ENCODE data around the gene KAT7.

Gene KAT7

DNA sequence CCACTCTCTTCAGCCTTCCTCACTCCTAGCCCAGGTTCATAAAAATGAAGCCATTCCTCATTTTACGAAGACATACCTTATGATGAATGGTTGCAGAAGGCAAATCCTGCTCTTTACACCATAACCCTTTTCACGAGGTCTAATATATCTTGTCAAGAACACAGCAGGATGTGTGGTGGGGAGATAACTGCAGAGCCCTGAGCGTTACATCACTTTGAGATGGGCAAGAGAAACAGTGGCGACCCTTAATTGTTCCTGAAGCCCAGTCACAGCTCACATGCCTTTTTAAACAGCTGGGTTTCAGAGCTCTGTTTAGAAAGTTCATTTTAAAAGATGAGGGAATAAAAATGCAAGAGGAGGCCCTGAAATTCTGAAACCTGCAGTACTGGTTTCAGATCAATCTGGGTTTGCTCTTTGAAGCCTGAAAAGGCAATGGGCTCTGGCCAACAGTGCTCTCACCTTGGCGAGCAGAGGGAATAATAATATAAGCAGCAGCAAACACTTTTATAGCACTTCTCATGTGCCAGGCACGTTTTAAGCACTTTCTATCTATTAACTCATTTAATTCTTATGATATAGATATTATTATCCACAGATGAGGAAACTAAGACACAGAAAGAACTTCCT is 27.4 kb upstream of the KAT7 start:
- no peak for DNase-seq (ENCODE audit: low read depth in 2 of 2)

DNA sequence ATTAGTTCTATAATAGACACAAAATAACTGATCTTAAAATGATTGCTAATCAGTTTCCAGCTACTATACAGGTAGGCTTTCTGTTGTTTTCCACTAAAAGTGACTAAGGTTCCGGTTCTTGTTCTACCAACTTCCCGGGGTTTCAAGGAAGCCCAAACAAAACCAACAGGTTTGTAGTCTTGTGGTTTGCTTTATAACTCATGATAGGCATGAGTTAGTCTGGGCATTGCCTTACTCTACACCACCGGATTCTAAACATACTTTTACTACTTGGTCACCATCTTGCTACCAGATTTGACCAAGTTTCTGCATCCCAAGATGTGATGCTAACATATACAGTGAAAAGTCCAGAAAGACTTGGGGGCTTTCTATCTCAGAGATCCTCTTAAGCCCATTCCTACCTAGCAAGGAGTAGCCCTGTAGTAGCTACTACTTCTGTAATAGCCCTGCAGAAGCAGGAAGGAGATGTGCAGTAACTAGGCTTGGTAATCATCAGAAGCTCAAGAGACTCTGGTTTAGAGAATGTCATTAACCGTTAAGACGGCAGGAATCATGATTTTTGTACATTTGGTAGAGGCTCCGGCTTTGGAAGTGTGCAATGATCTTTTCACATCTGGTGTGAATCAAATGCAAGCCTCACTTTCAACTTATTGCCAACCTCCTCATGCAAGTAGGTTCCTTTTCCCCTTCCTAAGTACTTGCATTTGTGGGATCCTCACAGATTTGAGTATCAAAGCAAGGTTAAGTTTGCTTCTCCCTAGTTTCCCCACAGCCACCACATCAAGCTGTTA is 26.1 kb upstream of the KAT7 start:
- no peak for DNase-seq (ENCODE audit: low read depth in 2 of 2)

DNA sequence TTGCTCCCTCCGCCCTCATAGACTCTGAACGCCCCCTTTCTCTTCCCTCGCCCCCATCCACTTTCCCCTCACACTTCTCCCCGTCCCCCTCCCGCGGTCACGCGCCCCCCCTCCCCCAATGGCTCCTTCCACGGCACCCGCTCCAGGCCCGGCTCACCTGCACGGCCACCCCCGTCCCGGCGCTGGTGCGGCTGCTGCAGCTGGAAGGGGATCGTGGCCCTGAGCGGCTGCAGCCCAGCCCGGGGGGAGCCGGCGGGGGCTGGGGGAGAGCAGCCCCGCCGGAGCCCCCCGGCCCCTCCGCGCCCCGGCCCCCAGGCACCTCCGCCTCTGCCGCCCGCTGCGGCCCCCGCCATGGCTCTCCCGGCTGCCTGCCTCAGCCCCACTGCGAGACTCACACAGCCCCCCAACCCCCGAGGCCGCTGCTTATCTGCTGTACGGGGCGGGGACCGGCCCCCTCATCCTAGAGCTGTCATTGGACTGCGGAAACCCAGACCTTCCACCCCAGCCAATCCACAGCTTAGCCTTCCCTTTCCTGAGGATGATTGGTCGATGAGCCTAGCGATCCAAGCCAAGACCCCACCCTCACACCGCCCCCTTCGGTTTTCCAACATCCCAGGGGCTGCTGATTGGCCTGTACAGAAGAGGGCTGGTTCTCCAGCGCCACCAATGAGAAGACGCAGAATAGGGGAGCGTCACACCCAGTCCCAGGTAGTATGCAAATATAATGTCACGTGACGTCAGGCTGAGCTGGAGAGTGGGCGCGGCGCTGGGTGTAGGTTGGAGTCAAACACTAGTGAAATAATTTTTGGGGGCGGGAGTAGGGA is 24.5 kb upstream of the KAT7 start, which contains the start of gene FAM117A:
Gene FAM117A, minus strand, starts transcription at position 397 of the 824 bp plus-strand sequence. Its CDS starts 44 bp downstream, at position 353.
- DNase-seq (ENCODE audit: low read depth in 2 of 2): peak; percentile 96 to 97

DNA sequence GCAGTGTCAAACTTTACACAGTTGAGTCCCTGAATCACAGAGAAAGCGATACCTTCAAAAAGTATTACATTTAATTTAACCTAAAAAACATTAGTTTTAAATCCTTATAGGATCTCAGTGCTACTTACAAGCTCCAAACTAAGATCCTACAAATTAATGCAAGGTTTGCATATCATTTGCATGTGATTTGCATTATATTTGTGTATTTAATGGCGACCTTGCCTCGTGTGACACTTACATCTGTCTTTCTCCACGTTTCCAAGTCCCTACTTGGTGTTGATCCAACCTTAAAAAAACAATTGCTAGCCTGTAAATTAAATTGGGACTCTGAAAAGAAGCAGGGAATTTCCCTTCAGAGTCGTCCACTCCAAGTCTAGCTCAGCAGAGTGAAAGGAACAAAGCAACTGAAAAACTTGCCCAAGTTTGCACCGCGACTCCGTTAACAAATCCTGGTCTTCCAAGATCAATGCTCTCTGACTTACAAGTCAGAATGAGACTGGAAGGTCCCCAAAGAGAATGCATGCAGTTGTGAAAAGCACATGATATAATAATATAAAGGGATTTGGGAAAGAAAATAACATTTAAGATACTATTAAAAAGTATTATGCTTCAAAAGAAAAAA is 23.8 kb upstream of the KAT7 start:
- DNase-seq (ENCODE audit: low read depth in 2 of 2): no peak

DNA sequence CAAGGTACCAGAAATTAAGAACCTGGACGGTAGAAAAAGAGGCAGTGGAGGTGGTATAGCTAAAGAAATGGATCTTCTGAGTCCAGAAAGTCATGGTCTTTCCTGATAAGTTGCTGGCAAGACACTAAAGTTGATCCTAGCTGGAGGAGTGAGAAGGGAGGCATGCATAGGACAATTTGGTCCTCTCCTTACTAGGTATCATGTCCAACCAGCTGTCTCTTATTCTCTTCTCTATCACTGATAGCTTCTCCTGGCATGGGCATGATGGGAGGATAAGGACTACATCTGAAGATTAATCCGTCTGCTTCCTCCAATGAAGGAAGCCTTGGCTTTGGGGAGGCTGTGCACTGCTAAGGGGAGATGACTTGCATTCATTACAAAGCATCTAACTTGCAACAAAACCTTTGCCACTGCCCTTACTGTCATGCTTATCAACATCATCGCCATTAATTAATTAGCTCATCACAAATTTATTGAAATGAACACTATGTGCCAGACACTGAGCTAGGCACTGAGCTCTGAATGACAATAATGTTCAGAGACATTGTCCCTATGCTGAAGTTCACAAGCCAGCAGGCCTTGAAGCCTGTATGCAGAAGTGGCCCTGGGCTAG is 21.5 kb upstream of the KAT7 start:
- no peak for DNase-seq (ENCODE audit: low read depth in 2 of 2)

DNA sequence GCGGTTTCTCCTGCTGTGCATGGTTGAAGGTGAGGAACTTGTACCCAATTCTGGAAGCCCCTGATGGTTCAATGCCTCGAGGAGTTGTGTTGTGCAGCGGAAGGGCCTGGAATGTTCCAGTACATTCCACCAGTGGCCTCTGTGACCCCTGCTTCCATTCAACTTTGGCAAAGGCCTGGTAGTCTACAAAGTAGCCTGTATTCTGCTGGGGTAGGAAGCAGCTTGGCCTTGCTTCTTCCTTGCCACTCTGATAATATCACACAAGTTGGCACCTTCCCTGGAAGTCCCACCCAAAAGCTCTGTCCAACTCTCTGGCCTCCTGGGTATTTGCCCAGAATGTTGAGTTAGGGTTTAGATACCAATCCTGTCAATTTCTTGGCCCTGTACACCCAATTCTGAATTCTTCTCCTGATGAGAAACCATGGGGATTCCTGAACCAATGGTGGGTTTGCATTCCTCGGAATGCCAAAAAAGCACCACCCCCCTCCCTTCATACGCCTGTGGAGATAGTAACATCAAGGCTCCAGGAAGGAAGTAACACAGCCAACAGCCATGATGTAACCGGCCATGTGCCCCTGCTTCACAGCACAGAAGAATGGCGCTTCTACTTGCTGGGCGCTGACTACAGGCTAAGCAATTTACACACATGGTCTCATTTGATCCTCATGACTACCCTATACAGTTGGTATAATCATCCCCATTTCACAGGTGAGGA is 12.8 kb upstream of the KAT7 start:
- no peak for DNase-seq (ENCODE audit: low read depth in 2 of 2)

DNA sequence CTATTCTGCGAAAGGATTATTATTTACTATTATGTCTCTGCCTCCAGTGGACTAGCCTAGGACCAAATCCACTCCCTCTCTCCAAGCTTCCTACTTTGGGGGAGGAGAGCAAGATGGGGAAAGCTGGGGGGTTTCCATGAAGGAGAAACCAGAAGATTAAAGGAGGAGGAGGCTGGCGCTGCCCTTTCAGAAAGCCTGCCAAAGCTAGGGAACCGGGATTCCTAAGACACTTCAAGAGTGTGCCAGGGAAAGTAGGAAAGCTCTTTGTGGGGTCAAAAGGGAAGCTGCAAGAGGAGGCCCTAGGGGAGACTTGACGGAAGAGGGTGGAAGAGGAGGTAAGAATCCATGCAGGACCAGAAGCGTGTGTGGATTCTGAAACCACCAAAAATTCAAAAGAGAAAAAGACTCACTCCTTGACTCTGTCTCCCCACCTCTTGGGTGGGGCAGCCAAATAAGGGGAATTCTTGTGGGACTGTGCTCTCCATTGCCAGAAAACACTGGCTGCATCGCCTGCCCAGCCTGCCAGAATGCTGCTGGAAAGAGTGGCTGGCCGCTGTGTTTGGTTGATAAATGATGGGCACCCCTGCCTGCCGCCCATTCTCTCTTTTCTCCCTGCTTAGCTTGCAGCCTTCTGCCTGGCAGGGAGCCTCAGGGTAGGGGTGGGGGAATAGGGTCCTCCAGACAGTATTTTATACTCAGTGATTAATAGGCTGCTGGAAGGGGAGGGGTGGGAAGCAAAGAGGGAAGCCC is 11.8 kb upstream of the KAT7 start:
- no peak for DNase-seq (ENCODE audit: low read depth in 2 of 2)

DNA sequence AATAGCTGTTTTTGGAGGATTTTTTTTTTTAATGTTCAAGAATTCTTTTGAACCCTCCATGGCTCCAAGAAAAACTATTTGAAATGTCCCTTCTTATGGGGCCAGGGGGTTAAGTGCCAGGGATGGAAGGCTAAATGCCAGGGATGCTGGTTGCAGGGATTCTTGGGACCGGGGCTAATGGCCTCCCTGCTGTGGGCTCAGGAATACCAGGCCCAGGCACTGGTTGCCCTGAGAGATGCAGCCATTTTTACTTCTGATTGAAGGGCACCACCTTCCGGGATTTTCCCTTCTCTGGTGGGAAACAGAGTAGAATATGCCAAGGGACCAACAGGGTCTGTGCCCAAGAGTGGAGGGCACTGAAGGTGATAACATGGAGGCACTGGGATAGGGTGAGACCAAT is 10.9 kb upstream of the KAT7 start:
- DNase-seq (ENCODE audit: low read depth in 2 of 2): no peak

DNA sequence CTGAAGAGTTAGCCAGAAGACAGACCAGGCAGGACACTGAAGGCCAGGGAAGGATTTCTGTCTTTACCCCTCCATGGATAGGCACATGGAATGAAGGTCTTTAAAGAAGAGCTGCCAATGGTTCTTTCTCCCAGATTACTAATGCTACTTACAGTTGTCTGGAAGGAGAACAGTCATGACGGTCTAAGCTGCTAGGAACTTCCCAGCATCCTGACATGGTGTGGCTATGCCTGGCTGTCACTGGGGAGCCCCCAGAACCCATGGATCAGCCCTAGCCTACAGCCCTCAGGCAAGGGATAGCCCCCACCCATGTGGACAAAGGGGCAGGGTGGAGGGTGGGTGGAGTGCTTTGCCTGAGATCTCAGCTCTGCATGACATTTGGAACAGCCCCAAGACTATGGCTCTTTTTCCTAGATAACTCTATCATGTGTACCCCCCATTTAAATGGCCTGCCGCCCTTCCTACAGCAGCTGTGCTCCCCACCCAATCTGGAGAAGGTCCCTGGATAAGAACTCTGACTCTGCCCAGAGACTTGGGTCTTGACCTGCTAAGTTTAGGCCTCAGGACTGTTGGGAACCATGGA is 9.2 kb upstream of the KAT7 start:
- no peak for DNase-seq (ENCODE audit: low read depth in 2 of 2)

DNA sequence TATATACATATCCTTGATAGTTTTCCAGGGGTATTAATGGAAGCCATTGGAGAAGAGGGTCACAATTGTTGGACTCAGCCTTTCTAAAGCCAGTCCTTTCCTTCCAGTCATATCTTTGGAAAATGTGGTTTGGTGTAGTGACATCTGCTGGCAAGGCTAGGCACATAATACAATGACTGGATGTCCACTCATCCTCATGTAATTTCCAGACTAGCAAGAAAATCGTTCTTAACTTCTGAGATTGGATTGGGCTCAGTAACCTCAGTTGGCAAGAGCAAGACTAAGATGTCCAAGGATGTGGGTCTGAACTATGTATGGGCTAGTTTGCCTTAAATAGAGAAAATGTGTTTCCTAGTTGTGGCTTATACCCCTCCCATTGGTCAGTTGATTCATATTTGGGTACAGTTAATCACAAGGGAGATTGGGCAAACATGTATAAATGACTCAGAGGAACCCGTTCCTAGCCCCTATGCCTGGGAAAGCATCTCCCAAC is 8.7 kb upstream of the KAT7 start:
- DNase-seq (ENCODE audit: low read depth in 2 of 2): no peak

DNA sequence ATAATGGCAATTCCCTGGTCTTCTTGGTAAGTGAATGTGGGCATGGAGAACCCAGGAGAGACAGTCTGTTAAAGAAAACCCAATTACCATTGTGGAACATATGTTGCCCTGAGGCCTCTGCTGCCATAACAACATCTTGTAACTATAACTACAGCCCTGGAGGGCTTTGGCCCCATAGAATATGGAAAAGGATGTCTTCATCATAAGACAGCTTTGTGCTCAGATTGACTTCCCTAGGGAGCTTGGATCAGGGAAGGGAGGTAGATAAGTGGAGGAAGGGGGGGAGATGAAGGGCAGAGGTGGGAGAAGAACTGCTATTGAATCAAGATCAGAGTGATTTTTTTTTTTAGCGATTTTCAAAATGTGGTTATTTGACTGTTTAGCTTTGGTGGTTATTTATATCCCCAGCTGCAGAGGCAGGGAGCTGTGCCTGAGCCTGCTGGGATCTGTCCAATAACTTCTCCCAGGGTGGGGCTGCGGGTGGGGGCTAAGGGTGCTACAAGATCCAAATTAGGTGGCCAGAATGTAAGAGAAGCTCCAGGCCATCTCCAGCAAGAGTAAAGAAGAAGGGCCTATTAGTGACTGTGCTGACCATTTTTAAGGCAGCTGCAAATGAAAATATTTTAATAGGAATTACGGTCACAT is 5.3 kb upstream of the KAT7 start:
- no peak for DNase-seq (ENCODE audit: low read depth in 2 of 2)

DNA sequence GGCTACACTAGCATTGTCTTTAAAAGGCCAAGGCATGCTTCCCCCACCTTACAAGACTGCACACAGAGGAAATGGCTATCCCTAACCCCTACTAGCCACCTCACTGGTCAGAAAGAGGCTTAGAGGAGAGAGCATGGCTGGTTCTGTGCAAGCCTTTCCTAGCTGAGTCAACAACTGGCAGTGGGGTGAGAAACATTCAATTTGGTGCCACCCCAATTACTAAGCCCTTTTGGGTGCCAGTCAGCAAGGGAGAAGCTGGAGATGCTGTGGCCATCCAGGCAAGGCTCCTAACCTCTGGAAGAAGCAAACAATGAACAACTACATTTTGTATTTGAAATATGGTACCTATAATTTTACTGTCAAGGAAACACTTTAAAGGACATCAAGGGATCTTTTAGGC is 4.7 kb upstream of the KAT7 start:
- no peak for DNase-seq (ENCODE audit: low read depth in 2 of 2)

DNA sequence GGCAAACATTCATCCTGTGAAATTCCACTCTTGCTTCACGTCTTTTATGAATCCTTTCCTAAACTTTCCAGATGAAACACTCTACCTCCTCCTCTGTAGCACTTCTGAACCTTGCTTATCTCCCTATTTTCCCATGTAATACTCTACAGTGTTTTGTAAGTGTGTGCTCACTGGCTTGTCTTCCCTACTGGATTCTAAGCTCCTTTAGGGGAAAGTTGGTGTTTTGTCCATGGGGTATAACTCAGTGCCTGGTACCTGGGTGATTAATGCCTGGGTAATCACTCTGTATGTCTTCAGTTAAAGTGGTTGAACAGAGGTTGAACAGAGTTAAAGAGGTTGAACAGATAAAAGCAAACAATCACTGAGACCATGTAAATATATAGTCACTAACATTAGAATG is 3.8 kb upstream of the KAT7 start:
- DNase-seq (ENCODE audit: low read depth in 2 of 2): no peak

DNA sequence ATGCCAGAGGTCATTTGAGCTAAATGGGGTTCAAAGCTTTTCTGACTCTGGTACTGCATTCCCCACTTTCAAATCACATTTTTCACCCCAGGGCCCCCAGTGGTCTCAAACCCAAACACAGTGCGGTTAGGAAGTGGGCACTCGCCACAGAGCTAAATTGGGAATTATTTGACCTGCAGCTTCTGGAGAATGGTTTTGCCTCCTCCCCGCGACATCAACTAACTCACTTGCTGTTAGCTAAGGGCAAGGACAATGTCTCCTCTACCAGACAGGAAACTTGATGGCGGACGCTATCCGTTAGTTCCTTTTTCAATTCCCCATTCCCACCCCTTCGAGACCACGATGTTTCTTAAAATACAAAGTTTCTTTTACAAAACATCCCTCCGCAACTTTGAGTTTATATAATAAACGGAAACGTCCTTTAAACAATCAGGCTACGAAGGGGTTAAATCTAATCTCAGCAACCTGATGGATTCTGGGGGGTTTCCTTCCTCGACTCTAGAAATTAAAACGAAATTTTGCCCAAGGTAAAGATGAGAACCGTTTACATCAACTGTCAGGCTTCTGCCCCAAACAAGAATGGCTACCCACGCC is 500 bp upstream of the KAT7 start:
- DNase-seq (ENCODE audit: low read depth in 2 of 2): no peak

DNA sequence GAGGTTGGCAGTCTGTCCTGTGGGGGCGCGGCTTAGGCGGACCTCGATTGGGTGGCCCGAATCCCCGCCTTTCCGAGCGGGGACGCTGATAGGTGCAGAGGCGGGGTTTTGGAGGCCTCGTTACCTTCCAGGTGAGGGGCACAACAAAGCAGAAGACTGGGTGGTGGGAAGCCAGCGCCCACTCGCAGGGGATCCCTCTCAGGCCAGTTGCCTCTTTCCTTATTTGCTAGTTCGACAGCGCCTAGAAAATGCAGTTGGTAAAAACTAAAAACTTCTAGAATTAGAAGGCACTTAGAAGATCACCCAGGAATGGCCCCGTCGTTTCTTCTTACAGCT is 730 bp downstream of the KAT7 start:
- DNase-seq (ENCODE audit: low read depth in 2 of 2): no peak

DNA sequence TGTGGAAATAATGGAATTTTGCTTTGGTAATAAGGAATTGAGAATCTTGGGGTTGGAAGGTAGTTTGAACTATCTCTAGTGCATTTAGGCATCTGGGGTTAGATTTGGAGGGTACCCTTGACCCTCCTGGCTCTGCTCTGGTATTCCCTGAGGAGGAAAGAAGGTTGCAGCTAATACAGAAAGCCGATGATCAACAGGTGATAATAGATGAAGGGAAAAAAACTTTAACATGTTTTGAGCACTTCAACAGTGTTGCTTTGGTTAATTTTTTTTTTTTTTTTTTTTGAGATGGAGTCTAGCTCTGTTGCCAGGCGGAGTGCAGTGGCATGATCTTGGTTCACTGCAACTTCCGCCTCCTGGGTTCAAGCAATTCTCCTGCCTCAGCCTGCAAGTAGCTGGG is 4.8 kb downstream of the KAT7 start:
- DNase-seq (ENCODE audit: low read depth in 2 of 2): no peak

DNA sequence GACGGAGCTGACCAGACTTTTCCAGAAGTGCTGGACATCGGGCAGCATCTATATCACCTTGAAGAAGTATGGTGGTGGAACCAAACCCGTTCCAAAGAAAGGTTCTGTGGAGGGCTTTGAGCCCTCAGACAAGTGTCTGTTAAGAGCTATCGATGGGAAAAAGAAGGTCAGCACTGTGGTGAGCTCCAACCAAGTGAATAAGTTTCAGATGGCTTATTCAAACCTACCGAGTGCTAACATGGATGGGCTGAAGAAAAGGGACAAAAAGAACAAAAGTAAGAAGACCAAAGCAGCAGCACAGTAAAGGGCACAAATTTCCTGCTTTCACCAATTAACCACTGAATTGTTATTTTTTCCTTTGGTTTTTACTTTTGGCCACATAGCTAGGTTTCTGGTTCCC is 6.9 kb downstream of the KAT7 start:
- DNase-seq (ENCODE audit: low read depth in 2 of 2): no peak

DNA sequence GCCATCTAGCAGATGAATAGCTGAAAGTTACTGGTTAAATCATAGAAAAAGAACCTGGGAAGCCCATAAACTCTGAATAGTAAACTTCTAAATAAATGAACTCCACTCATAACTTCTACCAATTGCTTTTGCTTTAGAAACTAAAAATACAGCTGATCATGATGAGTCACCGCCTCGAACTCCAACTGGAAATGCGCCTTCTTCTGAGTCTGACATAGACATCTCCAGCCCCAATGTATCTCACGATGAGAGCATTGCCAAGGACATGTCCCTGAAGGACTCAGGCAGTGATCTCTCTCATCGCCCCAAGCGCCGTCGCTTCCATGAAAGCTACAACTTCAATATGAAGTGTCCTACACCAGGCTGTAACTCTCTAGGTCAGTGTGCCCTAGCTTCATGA is 9.7 kb downstream of the KAT7 start:
- DNase-seq (ENCODE audit: low read depth in 2 of 2): no peak

DNA sequence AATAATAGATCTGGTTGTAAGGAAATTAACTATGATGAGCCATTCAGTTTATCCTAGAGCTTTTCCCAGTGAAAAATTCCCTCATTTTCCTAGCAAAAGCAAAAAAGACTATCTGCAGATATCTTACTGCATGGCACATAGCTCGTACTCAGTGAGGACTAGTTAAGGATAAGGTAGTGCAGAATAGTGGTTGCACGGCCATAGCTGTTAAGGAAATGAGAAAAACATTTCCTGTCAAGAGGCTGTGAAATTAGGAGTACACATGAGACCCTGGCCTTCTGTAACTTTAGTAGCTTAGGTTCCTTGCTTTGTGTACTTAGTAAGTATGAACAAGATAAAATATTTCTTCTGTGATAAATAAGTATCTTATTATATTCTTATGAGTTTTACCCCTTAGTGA is 10.3 kb downstream of the KAT7 start:
- no peak for DNase-seq (ENCODE audit: low read depth in 2 of 2)
